ENCODE measurements around the gene MCCC2.

DNA sequence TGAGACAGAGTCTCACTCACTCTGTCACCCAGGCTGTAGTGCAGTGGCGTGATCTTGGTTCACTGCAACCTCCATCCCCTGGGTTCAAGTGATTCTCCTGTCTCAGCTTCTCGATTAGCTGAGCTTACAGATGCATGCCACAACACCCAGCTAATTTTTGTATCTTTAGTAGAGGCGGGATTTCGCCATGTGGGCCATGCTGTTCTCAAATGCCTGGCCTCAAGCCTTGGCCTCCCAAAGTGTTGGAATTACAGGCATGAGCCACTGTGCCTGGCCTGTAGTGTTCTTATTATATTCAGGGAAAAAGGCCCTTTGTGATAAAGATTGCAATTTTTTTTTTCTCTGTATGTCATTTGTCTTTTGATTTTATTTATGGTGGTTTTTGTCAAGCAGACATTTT lies 24.0 kb upstream of the MCCC2 start:
- TF ChIP-seq TAF1 (IDR thresholded peaks at IDR 0.05; ENCODE audit: low read depth, low read length): no peak
- TF ChIP-seq POLR2AphosphoS5 (IDR thresholded peaks at IDR 0.05; ENCODE audit: low read depth, low read length): no peak
- no peak for TF ChIP-seq POLR2A (IDR thresholded peaks at IDR 0.05; ENCODE audit: low read depth, low read length)
- no peak for TF ChIP-seq PAX5 (IDR thresholded peaks at IDR 0.05; ENCODE audit: insufficient read depth, low read length, severe bottlenecking)
- TF ChIP-seq SPI1 (IDR thresholded peaks at IDR 0.05; ENCODE audit: low read depth, low read length): no peak

Measured in GM12891 (cell line).